T1000 (cell line): Measurements from ENCODE around the gene HERPUD1.
A peak's percentile ranks its signal among the peaks of the same experiment; 100 is the strongest.
"Not testable (repeated sequence)": the region's sequence is repeated elsewhere in the genome, so short reads cannot be mapped to it uniquely, and the experiment has no call there.

ENCODE experiments used
- DNase-seq: peaks from one replicate; lab custom pipeline; 2025; ENCODE audit warnings: mixed read lengths; lab: John Stamatoyannopoulos, UW

Gene HERPUD1

GRCh38 chr16:56956756-56957155, 24.8 kb downstream of the HERPUD1 start:
- no peak for DNase-seq

- no peak for DNase-seq
Observed at GRCh38 chr16:56960681-56961281, 28.8 kb downstream of the HERPUD1 start.

GRCh38 chr16:56961386-56961785, 29.4 kb downstream of the HERPUD1 start:
- DNase-seq, result no peak

- DNase-seq, result no peak
Observed at GRCh38 chr16:56961851-56962281, 29.9 kb downstream of the HERPUD1 start, which contains the start of gene CETP. TSS of gene CETP (plus strand) at chr16:56961950. CDS start at chr16:56961980, 30 bp downstream.

GRCh38 chr16:56964243-56965148, 32.6 kb downstream of the HERPUD1 start:
- DNase-seq, result peak; percentile 74

- no peak for DNase-seq
Observed at GRCh38 chr16:56965149-56966092, 33.5 kb downstream of the HERPUD1 start.

GRCh38 chr16:56966093-56966475, 34.1 kb downstream of the HERPUD1 start:
- DNase-seq, result no peak

GRCh38 chr16:56967733-56968132, 35.8 kb downstream of the HERPUD1 start:
- no peak for DNase-seq

- DNase-seq, result no peak
Observed at GRCh38 chr16:56969769-56970168, 37.8 kb downstream of the HERPUD1 start.

GRCh38 chr16:56970934-56971767, 39.2 kb downstream of the HERPUD1 start:
- no peak for DNase-seq

- no peak for DNase-seq
Observed at GRCh38 chr16:56971768-56972043, 39.8 kb downstream of the HERPUD1 start.

GRCh38 chr16:56972403-56973293, 40.7 kb downstream of the HERPUD1 start:
- no peak for DNase-seq

GRCh38 chr16:56973294-56973689, 41.4 kb downstream of the HERPUD1 start:
- no peak for DNase-seq

GRCh38 chr16:56973899-56974298, 42.0 kb downstream of the HERPUD1 start:
- not testable (repeated sequence) for DNase-seq

GRCh38 chr16:56974549-56975300, 42.8 kb downstream of the HERPUD1 start:
- DNase-seq, result no peak

- DNase-seq, result no peak
Observed at GRCh38 chr16:56975714-56976113, 43.8 kb downstream of the HERPUD1 start.

- DNase-seq, result no peak
Observed at GRCh38 chr16:56977216-56977615, 45.3 kb downstream of the HERPUD1 start.

GRCh38 chr16:56977823-56978430, 46.0 kb downstream of the HERPUD1 start:
- DNase-seq, result no peak

GRCh38 chr16:56980201-56980535, 48.2 kb downstream of the HERPUD1 start:
- no peak for DNase-seq
